Measurements from ENCODE around the gene TBX10. TPM values are rescaled to one million over a fixed set of nuclear protein-coding genes. Genes with fewer than 3 reads are reported as not detected.
"Not testable (repeated sequence)": the region's sequence is repeated elsewhere in the genome, so short reads cannot be mapped to it uniquely, and the experiment has no call there.

TBX10 gene
- total RNA-seq (2014; rRNA removed; shearing (Covaris generic)), result not detected in 2 replicates
- not detected in 2 replicates for polyA plus RNA-seq (2016; fragmentation: Nextera tagmentation; extraction: Ambion mirVana)

DNA sequence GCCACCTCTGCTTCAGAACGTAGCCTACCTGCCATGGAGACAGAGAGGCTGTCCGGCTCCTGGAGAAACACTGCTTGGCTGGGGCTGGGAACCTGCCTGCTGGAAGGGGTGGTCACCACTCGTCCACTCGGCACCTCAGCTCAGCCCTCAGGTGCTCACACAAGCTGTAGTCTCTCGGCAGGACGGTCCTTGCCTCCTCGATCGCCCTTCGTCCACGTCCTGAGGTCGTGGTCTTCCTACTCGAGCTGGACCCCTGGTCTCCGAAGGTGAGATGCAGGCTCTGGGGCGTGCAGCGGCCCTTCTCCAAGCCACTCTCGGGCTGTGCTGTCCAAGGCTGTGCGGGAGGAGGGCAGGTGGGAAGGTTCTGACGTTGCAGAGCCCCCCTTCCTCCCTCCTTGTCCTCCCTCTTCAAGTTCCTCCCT, at the start of gene TBX10:
Gene TBX10 (minus strand): TSS at position 326 of the 422 bp plus-strand sequence. CDS start 291 bp downstream, at position 35.
- 46 to 56% methylated on average over 18 of the region's 18 CpGs for WGBS, 2 experiments (ENCODE audit: low coverage in 1 of 2, low lambda C conversion rate in 2 of 2, missing lambda C conversion rate in 2 of 2)
- H3K9me2 ChIP-seq (ENCODE audit: insufficient read depth), result no peaks in the 10 kb centered on the region

DNA sequence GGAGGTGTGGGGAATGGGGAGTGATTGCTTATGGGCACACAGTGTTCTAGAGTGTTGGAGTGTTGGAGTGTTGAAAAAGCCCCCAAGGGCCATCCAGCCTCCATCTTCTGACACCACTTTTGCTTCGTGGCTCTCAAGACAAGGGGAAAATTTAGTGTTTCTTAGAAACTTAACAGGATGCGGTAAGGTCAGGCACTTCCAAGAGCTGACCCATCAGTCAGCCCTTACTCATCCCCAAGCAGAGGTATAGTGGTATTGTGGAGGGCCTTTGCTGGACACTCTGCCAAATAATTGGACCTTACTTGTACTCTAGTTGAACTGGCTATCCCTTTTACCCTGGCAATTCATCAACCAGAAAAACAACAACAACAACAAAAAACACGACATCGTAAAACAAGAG, 49.6 kb upstream of the TBX10 start:
- H3K9ac ChIP-seq, result no peak overlapping the region
- no peak overlapping the region for H3K27ac ChIP-seq
- TF ChIP-seq EZH2phosphoT487 (IDR thresholded peaks at IDR 0.05; ENCODE audit: insufficient read depth, low read depth) (no peak), EZH2 (IDR thresholded peaks at IDR 0.05; ENCODE audit: insufficient read depth, poor library complexity, severe bottlenecking) (no peak)
- H3K9me3 ChIP-seq (ENCODE audit: low read depth), result no peaks in the 10 kb centered on the region
- in situ Hi-C loops (cut with MboI), result no loop called here
- no peak for DNase-seq
- H4K20me1 ChIP-seq (ENCODE audit: insufficient read depth), result no peaks in the 10 kb centered on the region
- H3K79me2 ChIP-seq (ENCODE audit: insufficient read depth), result no peaks in the 10 kb centered on the region
- no peak overlapping the region for H2AFZ ChIP-seq
- no peaks in the 10 kb centered on the region for H3K9me2 ChIP-seq (ENCODE audit: insufficient read depth)
- H3K4me1 ChIP-seq (ENCODE audit: insufficient read depth), result no peaks in the 10 kb centered on the region
- H3K4me2 ChIP-seq (ENCODE audit: unreplicated experiment), result no peak overlapping the region
- peaks cover 58% of the 10 kb centered on the region for H3K27me3 ChIP-seq (replicated peaks; ENCODE audit: insufficient read depth)
- no peak overlapping the region for H3K4me3 ChIP-seq
- WGBS, 2 experiments (ENCODE audit: low coverage in 1 of 2, low lambda C conversion rate in 2 of 2, missing lambda C conversion rate in 2 of 2), result 73 to 79% methylated on average over 4 of the region's 4 CpGs
- no peaks in the 10 kb centered on the region for H3K36me3 ChIP-seq (ENCODE audit: low read depth)
- H3F3A ChIP-seq (ENCODE audit: insufficient read depth), result no peaks in the 10 kb centered on the region

More for the DNA sequence above, at the start of gene TBX10:
- no peak for TF ChIP-seq EZH2phosphoT487 (IDR thresholded peaks at IDR 0.05; ENCODE audit: insufficient read depth, low read depth)
- TF ChIP-seq EZH2 (IDR thresholded peaks at IDR 0.05; ENCODE audit: insufficient read depth, poor library complexity, severe bottlenecking), result no peak
- Histone ChIP-seq H3K9me3 (ENCODE audit: low read depth) (no peaks in the 10 kb centered on the region), H3K27me3 (replicated peaks; ENCODE audit: insufficient read depth) (peaks cover 8% of the 10 kb centered on the region; the same call in 1 of the 2 replicates), H3K36me3 (ENCODE audit: low read depth) (no peaks in the 10 kb centered on the region), H4K20me1 (ENCODE audit: insufficient read depth) (no peaks in the 10 kb centered on the region), H3K9ac (no peak within 1 kb of the TSS), H3K27ac (no peak within 1 kb of the TSS), H3K4me1 (ENCODE audit: insufficient read depth) (no peaks in the 10 kb centered on the region), H3K4me3 (no peak within 1 kb of the TSS), H3F3A (ENCODE audit: insufficient read depth) (no peaks in the 10 kb centered on the region), H3K79me2 (ENCODE audit: insufficient read depth) (no peaks in the 10 kb centered on the region), H3K4me2 (ENCODE audit: unreplicated experiment) (no peak within 1 kb of the TSS), H2AFZ (no peak within 1 kb of the TSS)
- DNase-seq, result no peak
- in situ Hi-C loops (cut with MboI), result no loop called here

DNA sequence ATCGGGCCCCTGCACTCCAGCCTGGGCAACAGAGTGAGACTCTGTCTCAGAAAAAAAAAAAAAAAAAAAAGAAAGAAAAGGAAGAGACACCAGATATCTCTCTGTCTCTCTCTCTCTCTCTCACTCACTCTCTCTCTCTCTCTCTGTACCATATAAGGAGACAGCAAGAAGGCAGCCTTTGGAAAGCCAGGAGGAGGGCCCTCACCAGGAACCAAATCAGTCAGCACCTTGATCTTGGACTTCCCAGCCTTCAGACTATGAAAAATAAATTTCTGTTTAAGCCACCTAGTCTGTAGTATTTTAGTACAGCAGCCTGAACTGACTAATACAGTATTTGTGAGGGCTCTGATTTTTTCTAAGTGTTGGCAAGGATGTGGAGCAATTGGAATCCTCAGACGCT, 48.4 kb upstream of the TBX10 start:
- Histone ChIP-seq H3K4me3 (no peak overlapping the region), H4K20me1 (ENCODE audit: insufficient read depth) (no peaks in the 10 kb centered on the region), H3K27ac (no peak overlapping the region), H3K36me3 (ENCODE audit: low read depth) (no peaks in the 10 kb centered on the region), H3K79me2 (ENCODE audit: insufficient read depth) (no peaks in the 10 kb centered on the region), H3K4me2 (ENCODE audit: unreplicated experiment) (no peak overlapping the region), H2AFZ (no peak overlapping the region), H3K9me3 (ENCODE audit: low read depth) (no peaks in the 10 kb centered on the region), H3K4me1 (ENCODE audit: insufficient read depth) (no peaks in the 10 kb centered on the region), H3K27me3 (replicated peaks; ENCODE audit: insufficient read depth) (peaks cover 66% of the 10 kb centered on the region), H3K9me2 (ENCODE audit: insufficient read depth) (no peaks in the 10 kb centered on the region), H3F3A (ENCODE audit: insufficient read depth) (no peaks in the 10 kb centered on the region), H3K9ac (no peak overlapping the region)
- TF ChIP-seq EZH2phosphoT487 (IDR thresholded peaks at IDR 0.05; ENCODE audit: insufficient read depth, low read depth) (no peak), EZH2 (IDR thresholded peaks at IDR 0.05; ENCODE audit: insufficient read depth, poor library complexity, severe bottlenecking) (no peak)
- 2 to 7% methylated on average over 2 of the region's 2 CpGs for WGBS, 2 experiments (ENCODE audit: low coverage in 1 of 2, low lambda C conversion rate in 2 of 2, missing lambda C conversion rate in 2 of 2)
- in situ Hi-C loops (cut with MboI), result no loop called here
- DNase-seq, result no peak

DNA sequence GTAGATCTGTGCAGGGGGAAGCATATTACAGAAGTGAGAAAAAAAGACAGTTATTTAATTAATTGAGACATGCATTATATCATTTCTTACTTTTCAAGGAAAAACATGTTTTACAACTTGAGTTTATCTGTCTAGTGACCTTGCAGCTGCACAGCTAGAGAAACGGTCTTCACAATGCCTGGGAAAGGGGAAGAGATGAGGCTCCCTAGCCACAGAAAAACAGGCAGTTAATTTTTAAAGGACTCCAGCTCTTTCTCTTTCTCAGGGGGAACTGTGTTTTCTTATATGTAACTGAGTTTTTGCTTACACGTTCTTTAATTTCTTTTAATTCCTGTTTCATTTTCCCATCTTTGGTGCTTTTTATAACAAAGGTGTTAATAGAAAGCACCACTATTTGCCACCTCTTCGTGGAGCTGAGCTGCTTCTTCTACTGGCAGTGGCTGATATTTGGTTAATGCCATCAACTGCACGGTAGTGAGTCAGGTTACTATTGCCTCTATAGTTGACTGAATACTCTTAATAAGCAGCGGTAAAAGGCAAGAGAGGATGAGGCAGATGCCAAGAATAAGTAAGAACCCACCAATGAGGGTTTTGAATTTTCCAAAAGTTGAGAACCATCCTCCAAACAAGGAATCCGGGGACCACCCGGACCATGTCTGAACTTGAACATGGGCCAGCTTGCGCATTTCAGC, 46.2 kb upstream of the TBX10 start:
- H3F3A ChIP-seq (ENCODE audit: insufficient read depth); DNase-seq; H4K20me1 ChIP-seq (ENCODE audit: insufficient read depth); H3K27ac ChIP-seq; in situ Hi-C loops (cut with MboI); H3K9ac ChIP-seq; H3K9me3 ChIP-seq (ENCODE audit: low read depth); H2AFZ ChIP-seq; H3K36me3 ChIP-seq (ENCODE audit: low read depth); H3K9me2 ChIP-seq (ENCODE audit: insufficient read depth); H3K4me2 ChIP-seq (ENCODE audit: unreplicated experiment); H3K4me3 ChIP-seq; H3K79me2 ChIP-seq (ENCODE audit: insufficient read depth); H3K4me1 ChIP-seq (ENCODE audit: insufficient read depth): not testable (repeated sequence)
- H3K27me3 ChIP-seq (replicated peaks; ENCODE audit: insufficient read depth), result peaks cover 51% of the 10 kb centered on the region
- 38 to 45% methylated on average over 8 of the region's 8 CpGs for WGBS, 2 experiments (ENCODE audit: low coverage in 1 of 2, low lambda C conversion rate in 2 of 2, missing lambda C conversion rate in 2 of 2)

DNA sequence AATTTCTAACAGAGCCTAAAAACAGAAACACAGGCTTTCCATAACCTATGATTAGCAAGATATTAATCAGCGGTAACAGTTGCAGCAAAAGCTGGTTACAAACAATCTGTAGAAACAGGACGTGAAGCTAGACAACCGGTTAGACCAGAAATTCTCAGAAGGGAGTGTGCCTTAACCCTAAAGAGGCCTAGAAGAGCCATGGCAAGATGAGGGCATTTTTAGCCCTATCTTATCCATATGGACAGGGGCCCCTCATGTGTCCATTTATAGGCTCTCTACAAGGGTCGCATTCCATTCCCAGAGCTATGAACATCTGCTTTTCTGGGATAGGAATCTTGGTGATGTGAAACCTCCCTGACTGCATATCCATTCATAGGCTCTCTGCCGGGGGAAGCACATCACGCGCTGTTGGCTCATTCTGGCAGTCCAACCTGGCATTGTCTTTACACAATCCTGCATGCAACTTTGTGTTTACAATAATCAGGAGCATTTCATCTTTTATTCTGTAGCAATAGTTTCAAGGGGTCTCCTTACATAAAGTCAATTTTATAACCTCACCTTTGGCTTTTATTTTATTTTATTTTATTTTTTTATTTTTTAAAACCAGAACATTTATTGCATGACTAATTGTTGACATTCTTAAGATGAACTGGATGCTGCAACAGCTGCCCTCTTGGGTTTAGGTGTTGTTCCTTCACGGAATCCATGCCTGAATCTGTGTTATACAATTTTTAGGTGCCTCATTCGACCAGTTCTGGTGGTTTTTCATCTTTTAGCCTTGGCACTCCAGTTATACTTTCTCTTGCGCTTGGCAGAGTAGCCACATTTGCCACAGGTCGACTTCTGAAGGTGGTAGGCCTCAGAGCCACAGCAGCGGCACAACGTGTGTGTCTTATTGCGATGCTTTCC, 42.8 kb upstream of the TBX10 start:
- in situ Hi-C loops (cut with MboI); H4K20me1 ChIP-seq (ENCODE audit: insufficient read depth); H3K9me3 ChIP-seq (ENCODE audit: low read depth); H3K36me3 ChIP-seq (ENCODE audit: low read depth); H3F3A ChIP-seq (ENCODE audit: insufficient read depth); H3K4me3 ChIP-seq; H3K79me2 ChIP-seq (ENCODE audit: insufficient read depth); H3K9ac ChIP-seq; H3K27ac ChIP-seq; DNase-seq; H3K4me1 ChIP-seq (ENCODE audit: insufficient read depth); H3K9me2 ChIP-seq (ENCODE audit: insufficient read depth); H2AFZ ChIP-seq; H3K4me2 ChIP-seq (ENCODE audit: unreplicated experiment): not testable (repeated sequence)
- peaks cover 47% of the 10 kb centered on the region for H3K27me3 ChIP-seq (replicated peaks; ENCODE audit: insufficient read depth)
- 43 to 47% methylated on average over 14 of the region's 14 CpGs for WGBS, 2 experiments (ENCODE audit: low coverage in 1 of 2, low lambda C conversion rate in 2 of 2, missing lambda C conversion rate in 2 of 2)
